IPS-NIHi11 (cell line): ENCODE results near the gene CALD1.
A peak's percentile ranks its signal among the peaks of the same experiment; 100 is the strongest.

Experiments
- DNase-seq: peaks from one replicate; pipeline ENCODE4 v3.0.0; 2012; ENCODE audit warnings: mixed read lengths, low spot score

Gene CALD1

GRCh38 chr7:134865001-134865845 lies 85.8 kb downstream of the CALD1 start:
- peak; percentile 27 for DNase-seq

- no peak for DNase-seq
Measured at GRCh38 chr7:134866617-134867016, 87.2 kb downstream of the CALD1 start.

GRCh38 chr7:134870156-134870555 lies 90.7 kb downstream of the CALD1 start:
- DNase-seq, result no peak

- DNase-seq, result no peak
Measured at GRCh38 chr7:134870781-134871180, 91.3 kb downstream of the CALD1 start.

- DNase-seq, result no peak
Measured at GRCh38 chr7:134873253-134873652, 93.8 kb downstream of the CALD1 start.

- no peak for DNase-seq
Measured at GRCh38 chr7:134874407-134874806, 95.0 kb downstream of the CALD1 start.

- no peak for DNase-seq
Measured at GRCh38 chr7:134875867-134876266, 96.4 kb downstream of the CALD1 start.

GRCh38 chr7:134878746-134879357 lies 99.4 kb downstream of the CALD1 start:
- DNase-seq, result no peak

- no peak for DNase-seq
Measured at GRCh38 chr7:134879815-134880475, 100.5 kb downstream of the CALD1 start.

- no peak for DNase-seq
Measured at GRCh38 chr7:134882481-134882880, 103.0 kb downstream of the CALD1 start.

GRCh38 chr7:134885967-134886352 lies 106.5 kb downstream of the CALD1 start:
- no peak for DNase-seq

GRCh38 chr7:134886353-134887057 lies 107.1 kb downstream of the CALD1 start:
- DNase-seq, result no peak

GRCh38 chr7:134887523-134887922 lies 108.1 kb downstream of the CALD1 start:
- no peak for DNase-seq

GRCh38 chr7:134888141-134888740 lies 108.8 kb downstream of the CALD1 start:
- DNase-seq, result no peak

GRCh38 chr7:134890246-134891240 lies 111.1 kb downstream of the CALD1 start:
- no peak for DNase-seq

GRCh38 chr7:134891262-134891695 lies 111.8 kb downstream of the CALD1 start:
- peak; percentile 75 for DNase-seq

GRCh38 chr7:134891696-134892678 lies 112.6 kb downstream of the CALD1 start:
- no peak for DNase-seq

- DNase-seq, result no peak
Measured at GRCh38 chr7:134892963-134893362, 113.5 kb downstream of the CALD1 start.

GRCh38 chr7:134893920-134894319 lies 114.5 kb downstream of the CALD1 start:
- DNase-seq, result no peak
